HL-60 (cell line): ENCODE data around the gene VEGFB.
A peak's percentile ranks its signal among the peaks of the same experiment; 100 is the strongest.

Source experiments
- DNase-seq, 2 experiments: peaks; one replicate each; pipeline ENCODE4 v3.0.0-alpha.2; 2010 to 2020; ENCODE audit warnings: low read depth in 1 of 2, low spot score in 1 of 2
- H3K27ac ChIP-seq: fragments of 250-450 bp; sonication (Bioruptor Pico); replicated peaks from 2 replicates; pipeline ENCODE4 v1.5.1; 2020; ENCODE audit warnings: mild to moderate bottlenecking, moderate library complexity
- H3K27me3 ChIP-seq: fragments of 250-450 bp; sonication (Bioruptor Pico); 2 replicates; pipeline ENCODE4 v1.5.1; 2021; ENCODE audit warnings: mild to moderate bottlenecking, moderate library complexity; ENCODE audit not compliant: insufficient read depth, poor library complexity, severe bottlenecking
- H3K4me3 ChIP-seq: replicated peaks from 2 replicates; pipeline ENCODE4 v1.5.1; 2011; ENCODE audit warnings: mild to moderate bottlenecking, control low read depth, low read length; ENCODE audit not compliant: insufficient read depth
- GABPA ChIP-seq: IDR thresholded peaks from 2 replicates; pipeline ENCODE4 v1.6.1; 2012; ENCODE audit warnings: low read depth
- POLR2AphosphoS5 ChIP-seq: IDR thresholded peaks from 2 replicates; pipeline ENCODE4 v1.6.1; 2012; ENCODE audit warnings: low read depth
- SPI1 ChIP-seq: IDR thresholded peaks from 2 replicates; pipeline ENCODE4 v1.6.1; 2012; ENCODE audit warnings: low read depth, mild to moderate bottlenecking, borderline replicate concordance
- TF ChIP-seq, protein P1 (sequence below): IDR thresholded peaks from 2 replicates; pipeline ENCODE4 v1.6.1; 2012; ENCODE audit warnings: low read depth; ENCODE audit not compliant: insufficient replicate concordance
- TF ChIP-seq, protein P2 (sequence below): IDR thresholded peaks from one replicate; pipeline ENCODE4 v1.5.1; 2011; ENCODE audit warnings: low read length, control low read depth, inconsistent platforms; ENCODE audit not compliant: insufficient read depth

VEGFB gene

DNA sequence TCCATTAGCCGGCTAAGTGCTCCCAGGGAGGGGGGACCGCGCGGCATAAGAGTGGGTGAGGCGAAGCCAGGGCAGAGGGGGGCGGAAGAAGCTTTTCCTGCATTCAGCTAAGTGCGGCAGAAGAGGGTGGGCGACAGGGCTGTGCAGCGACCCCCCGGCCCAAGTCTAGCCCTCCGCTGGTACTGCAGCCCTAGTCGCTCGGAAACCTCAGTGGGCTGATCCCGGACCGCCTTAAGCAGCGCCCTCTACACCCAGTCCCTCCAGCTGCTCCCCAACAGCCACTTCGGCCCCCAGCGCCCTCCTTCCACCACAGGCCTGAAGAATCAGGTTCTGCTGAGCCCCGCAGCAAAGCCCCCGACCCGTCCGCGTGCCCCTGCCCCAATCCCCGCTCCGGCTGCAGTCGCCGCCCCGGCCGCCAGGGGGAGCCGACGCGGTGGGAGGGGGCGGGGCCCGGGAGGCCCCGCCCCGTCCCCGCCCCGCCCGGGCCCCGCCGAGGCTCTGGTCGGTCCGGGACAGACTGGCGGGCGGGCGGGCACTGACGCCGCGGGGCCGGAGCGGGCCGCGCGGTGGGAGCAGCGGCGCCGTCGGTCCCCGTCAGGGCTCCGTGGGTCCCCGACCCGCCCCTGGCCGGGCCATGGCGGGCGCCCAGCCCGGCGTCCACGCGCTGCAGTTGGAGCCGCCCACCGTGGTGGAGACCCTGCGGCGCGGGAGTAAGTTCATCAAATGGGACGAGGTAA lies 16.8 kb downstream of the VEGFB start, which contains the start of gene PLCB3:
Gene PLCB3, plus strand, starts transcription at position 515 of the 737 bp plus-strand sequence. Its CDS starts 120 bp downstream, at position 635.
- H3K4me3 ChIP-seq, result peak within 1 kb of the TSS; percentile 75
- peak in 1 of 2 experiments; percentile 44 for DNase-seq
- no peak for TF ChIP-seq GABPA
- H3K27ac ChIP-seq, result peak within 1 kb of the TSS; percentile 49
- H3K27me3 ChIP-seq, result no peaks in the 10 kb centered on the region

DNA sequence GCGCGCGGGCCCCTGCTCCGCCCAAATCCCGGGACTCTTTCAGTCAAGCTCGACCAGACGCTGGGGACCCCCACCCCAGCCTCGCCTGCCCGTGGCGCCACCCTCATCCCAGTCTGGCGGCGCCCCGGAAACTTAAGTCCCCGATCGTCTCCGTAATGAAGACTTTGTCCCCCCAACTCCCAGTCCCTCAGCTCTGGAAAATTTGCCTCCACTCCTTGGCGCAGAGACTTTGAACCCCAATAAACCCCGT lies 17.3 kb downstream of the VEGFB start:
- H3K27me3 ChIP-seq, result no peaks in the 10 kb centered on the region
- peak overlapping the region; percentile 49; the same call in 1 of the 2 replicates for H3K27ac ChIP-seq

DNA sequence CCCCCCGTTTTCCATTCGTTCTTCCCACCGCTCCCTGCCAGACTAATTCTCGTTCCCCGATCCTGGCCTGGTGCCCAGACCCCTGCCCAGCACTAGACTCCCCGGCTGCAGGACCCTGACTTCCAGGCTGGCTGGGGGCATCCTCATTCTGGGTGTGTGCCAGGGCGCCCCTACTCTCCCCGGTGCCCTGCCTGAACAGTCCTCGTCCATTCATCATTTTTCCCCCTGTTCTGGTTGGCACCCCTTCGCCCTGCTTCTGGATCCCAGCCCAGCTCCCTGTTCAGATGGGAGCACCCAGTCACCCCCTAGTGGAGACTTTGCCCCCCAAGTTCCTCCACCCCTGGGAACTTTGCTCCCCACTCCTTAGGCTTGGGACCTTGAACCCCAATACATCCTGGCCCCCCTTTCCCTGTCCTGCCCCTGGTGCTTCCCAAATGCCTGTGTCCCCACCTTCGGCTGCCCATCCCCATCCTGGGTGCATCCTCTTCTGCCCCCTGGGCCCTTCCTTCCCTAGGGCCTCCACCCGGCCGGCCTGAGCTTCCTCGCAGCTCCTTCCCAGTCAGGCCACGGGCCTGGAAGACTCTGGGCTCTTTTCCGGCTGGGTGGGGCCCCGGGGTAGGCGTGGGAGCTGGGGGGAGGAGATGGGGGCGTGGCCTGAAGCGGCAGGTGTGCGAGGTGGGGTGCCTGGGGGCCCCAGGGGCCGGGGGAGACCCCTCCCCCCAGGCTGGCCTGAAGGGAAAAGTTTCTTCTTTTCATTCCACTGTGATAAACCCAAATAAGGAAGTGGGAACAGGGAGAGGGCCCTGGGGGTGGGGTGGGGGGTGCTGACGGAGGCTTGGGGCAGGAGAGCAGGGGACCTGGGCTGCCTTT lies 17.9 kb downstream of the VEGFB start:
- TF ChIP-seq SPI1 (peak; percentile 72), POLR2AphosphoS5 (no peak)
- Histone ChIP-seq H3K27me3 (no peaks in the 10 kb centered on the region), H3K4me3 (peak overlapping the region; percentile 75), H3K27ac (peak overlapping the region; percentile 49)
- DNase-seq, result no peak

More for the DNA sequence above, 17.3 kb downstream of the VEGFB start:
- H3K4me3 ChIP-seq, result peak overlapping the region; percentile 75
- DNase-seq, result no peak
- TF ChIP-seq SPI1, result no peak
- TF ChIP-seq, protein P1, sequence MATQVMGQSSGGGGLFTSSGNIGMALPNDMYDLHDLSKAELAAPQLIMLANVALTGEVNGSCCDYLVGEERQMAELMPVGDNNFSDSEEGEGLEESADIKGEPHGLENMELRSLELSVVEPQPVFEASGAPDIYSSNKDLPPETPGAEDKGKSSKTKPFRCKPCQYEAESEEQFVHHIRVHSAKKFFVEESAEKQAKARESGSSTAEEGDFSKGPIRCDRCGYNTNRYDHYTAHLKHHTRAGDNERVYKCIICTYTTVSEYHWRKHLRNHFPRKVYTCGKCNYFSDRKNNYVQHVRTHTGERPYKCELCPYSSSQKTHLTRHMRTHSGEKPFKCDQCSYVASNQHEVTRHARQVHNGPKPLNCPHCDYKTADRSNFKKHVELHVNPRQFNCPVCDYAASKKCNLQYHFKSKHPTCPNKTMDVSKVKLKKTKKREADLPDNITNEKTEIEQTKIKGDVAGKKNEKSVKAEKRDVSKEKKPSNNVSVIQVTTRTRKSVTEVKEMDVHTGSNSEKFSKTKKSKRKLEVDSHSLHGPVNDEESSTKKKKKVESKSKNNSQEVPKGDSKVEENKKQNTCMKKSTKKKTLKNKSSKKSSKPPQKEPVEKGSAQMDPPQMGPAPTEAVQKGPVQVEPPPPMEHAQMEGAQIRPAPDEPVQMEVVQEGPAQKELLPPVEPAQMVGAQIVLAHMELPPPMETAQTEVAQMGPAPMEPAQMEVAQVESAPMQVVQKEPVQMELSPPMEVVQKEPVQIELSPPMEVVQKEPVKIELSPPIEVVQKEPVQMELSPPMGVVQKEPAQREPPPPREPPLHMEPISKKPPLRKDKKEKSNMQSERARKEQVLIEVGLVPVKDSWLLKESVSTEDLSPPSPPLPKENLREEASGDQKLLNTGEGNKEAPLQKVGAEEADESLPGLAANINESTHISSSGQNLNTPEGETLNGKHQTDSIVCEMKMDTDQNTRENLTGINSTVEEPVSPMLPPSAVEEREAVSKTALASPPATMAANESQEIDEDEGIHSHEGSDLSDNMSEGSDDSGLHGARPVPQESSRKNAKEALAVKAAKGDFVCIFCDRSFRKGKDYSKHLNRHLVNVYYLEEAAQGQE, result no peak
- TF ChIP-seq, protein P2, sequence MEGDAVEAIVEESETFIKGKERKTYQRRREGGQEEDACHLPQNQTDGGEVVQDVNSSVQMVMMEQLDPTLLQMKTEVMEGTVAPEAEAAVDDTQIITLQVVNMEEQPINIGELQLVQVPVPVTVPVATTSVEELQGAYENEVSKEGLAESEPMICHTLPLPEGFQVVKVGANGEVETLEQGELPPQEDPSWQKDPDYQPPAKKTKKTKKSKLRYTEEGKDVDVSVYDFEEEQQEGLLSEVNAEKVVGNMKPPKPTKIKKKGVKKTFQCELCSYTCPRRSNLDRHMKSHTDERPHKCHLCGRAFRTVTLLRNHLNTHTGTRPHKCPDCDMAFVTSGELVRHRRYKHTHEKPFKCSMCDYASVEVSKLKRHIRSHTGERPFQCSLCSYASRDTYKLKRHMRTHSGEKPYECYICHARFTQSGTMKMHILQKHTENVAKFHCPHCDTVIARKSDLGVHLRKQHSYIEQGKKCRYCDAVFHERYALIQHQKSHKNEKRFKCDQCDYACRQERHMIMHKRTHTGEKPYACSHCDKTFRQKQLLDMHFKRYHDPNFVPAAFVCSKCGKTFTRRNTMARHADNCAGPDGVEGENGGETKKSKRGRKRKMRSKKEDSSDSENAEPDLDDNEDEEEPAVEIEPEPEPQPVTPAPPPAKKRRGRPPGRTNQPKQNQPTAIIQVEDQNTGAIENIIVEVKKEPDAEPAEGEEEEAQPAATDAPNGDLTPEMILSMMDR, result no peak
- TF ChIP-seq POLR2AphosphoS5, result no peak
- no peak for TF ChIP-seq GABPA

DNA sequence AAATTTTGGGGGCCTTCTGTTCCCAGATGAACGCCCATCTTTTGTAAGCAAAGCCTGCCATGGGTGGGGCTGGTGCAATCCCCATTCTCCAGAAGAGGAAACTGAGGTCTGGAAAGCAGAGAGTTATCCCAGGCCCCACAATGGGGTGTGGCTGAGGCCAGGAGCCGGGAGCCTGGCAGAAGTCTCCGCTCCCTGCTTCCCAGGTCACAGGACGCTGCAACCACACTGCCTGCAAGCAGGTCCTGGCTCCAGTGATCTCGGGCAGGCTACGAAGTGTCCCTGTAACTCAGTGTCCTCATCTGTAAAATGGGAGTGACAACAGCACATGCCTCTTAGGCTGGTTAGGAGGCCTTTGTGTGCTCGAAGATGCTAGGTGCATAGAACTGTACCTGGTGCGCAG lies 18.7 kb downstream of the VEGFB start:
- Histone ChIP-seq H3K27me3 (no peaks in the 10 kb centered on the region), H3K4me3 (peak overlapping the region; percentile 75; the same call in 1 of the 2 replicates), H3K27ac (no peak overlapping the region)
- TF ChIP-seq SPI1 (no peak), POLR2AphosphoS5 (no peak), GABPA (no peak)
- TF ChIP-seq, protein P1, result no peak
- TF ChIP-seq, protein P2, result no peak
- DNase-seq, result no peak
